HG03521 (cell line): ENCODE measurements around the gene SPPL2C.
"Not testable (repeated sequence)": the region's sequence is repeated elsewhere in the genome, so short reads cannot be mapped to it uniquely, and the experiment has no call there.

Experiments used
- ATAC-seq: cut with Tn5 transposase; IDR thresholded peaks from one replicate; pipeline ENCODE4 v1.9.1; 2021; ENCODE audit warnings: mild to moderate bottlenecking, moderate library complexity; ENCODE audit not compliant: unreplicated experiment

Gene SPPL2C

DNA sequence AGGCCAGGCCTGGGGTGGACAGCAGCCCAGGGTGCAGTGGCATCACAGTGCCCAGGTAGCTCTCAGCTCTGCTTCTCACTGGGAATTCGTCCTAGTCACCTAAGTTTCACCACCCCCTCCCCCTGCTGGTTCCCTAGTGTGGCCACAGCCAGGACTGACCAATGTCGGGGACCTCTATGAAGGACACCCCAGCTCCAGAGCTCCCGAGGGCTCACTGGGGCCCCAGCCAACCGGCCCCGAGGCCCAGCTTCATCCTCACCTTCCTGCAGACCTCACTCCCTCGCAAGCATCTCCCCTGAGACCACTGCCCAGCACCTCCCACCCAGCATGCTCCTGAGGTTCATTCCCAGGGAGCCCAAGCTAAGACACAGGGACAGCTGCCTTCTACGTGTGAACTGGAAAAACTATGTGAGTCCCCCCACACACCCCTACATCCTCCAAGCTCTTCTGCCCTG lies 4.9 kb downstream of the SPPL2C start:
- no peak for ATAC-seq

DNA sequence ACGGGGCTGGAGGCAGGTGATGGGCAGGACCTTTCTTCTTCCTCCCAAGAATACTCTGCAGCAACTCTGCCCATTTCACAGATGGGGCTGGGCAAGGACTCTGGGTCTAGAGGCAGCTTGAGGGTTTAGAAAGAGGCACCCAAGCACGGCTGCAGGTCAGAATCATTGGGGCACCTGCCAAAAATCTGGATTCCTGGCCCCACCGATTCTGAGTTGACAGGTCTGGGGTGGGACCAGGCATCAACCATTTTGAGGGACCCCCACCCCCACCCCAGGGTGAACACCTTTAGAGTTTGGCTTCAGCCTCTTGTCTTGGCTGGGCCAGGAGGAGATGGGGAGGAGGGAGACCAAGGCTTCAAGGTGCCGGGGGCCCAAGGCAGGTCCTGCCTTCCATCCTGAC lies 5.3 kb downstream of the SPPL2C start:
- ATAC-seq, result no peak

DNA sequence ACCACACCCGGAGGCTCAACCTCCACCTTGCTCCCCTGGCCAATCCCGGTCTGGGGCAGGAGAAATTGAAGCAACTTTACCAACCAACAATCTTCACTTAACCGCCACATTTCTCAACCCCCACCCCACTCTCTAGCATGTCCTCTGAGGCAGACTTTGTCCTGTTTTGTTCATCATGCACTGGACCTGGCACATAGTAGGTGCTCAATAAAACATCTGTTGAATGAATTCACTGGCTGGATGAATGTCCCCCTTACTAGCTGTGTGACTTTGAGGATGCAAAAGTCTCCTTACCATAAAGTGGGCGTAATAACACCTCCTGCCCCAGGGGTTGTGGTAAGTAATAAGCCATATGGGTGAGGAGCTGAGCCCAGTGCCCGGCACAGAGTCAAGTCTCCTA lies 5.8 kb downstream of the SPPL2C start:
- no peak for ATAC-seq

DNA sequence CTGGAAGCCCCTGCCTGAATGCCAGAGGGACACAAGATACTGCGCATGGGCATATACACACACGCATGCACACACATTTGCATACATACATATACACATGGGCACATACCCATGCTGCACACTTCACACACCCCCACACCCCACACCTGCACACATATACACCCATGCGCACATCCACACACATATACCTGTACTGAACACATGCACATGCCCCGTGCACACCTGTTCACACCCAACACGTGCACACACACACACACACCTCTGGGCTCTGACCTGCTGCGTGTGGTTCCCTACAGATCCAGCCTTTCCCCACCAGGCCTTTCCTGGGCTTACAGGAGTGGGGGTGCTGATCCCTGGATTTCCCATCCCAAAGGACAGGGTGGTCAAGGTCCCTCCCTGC lies 6.3 kb downstream of the SPPL2C start:
- no peak for ATAC-seq

DNA sequence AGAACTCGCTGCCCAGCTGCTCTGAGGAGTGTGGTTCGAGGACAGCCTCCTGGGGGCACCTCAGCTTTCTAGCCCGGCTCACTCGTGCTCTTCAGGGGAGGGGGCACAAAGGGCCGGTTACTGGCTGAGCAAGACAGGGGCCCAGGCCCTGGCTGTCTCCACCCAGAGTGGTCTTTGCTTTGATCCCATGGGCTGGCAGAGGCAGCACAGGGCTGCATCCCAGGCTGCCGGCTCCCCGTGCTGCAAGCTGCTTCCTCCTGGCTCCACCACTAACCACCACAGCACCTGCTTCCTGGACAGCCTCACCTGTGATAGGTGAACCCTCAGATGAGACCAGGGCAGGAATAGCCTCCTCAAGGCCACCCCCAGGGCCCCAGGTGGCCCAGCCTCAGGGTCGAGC lies 6.8 kb downstream of the SPPL2C start:
- no peak for ATAC-seq

DNA sequence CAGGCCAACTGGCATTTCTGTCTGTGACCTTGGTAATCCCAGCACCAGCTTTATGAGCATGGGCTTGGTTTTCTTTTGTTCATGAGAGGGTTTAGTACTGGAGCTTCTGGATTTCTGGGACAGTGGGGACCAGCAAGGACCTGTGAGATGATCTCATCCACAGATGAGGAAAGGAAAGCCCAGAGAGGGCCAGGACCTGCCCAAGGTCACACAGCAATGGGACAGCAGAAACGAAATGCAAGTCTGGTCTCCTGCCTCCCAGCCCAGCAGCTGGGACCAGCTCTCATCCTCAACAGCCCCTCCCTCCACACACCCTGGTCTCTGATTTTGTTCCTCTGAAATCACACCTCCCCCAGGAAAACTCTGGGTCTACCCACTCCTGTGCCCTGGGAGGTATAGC lies 7.2 kb downstream of the SPPL2C start:
- ATAC-seq, result no peak

DNA sequence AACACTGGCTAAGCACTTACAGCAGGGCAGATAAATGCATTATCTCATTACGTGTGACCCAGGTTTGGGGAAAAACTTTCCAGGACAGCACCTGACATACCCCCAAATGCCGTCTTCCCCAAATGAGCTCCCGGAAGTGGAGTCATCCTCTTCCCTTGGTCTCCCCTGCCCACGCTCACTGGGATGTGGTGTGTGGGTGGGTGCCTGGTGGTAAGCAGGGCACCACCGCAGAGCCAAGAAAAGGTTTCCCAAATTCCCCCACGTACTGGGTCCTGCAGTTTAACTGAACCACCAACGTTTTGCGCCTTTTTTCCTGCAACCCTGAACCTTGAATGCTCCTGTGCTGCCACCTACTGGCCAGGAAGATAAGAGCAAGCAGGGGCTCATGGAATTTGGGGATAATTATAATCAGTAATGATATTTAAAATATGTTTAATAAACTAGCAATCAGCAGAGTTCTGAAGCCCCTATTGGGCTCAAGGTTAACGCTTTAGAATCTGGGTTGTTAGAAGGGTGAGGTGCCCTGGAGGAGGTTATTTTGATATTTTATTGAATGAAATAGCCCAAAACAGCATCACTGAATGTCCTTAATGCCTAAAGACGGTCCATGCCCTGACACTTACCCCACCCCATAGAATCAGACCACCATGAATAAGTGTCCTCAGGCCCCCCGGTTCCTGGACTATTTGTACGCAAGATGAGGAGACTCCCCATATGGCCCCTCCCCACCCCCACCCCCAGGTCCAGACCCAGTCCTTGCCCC lies 8.0 kb downstream of the SPPL2C start:
- ATAC-seq, result no peak

DNA sequence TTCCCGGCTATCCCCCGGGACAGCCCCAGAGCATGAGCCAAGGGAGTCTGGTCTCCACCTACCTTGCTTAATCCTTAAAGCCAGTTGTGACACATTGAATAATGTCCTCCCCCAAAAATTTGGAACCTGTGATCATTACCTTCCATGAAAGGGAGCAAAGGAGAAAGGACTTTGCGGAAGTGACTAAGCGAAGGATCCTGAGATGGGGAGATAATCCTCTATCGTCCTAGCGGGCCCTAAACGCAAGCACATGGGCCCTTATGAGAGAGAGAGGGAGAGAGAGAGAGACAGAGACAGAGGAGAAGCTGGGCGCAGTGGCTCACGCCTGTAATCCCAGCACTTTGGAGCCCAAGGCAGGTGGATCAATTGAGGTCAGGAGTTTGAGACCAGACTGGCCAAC lies 9.5 kb downstream of the SPPL2C start:
- no peak for ATAC-seq

DNA sequence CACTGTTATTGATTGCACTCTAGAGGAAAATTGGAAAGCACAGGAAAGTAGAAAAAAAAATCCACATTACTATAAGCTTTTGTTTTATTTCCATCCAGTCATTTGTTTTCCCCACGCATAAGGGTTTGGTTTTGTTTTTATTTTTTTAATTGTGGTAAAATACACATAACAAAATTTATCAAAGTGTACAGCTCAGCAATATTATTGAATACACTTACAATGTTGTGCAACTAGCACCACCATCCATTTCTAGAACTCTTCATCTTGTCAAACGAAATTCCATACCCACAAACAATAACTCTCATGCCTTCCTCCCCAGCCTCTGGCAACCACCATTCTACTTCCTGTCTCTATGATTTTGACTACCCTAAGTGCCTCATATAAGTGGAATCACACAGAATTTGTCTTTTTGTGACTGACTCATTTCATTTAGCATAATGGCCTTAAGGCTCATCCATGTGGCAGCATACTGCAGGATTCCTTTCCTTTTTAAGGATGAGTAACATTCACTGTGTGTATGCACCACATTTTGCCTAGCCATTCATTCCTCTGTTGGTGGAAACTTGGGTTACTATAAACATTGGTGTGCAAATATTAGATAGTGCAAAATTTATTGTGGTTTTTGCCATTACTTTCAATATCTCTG lies 11.1 kb downstream of the SPPL2C start:
- ATAC-seq, result no peak

DNA sequence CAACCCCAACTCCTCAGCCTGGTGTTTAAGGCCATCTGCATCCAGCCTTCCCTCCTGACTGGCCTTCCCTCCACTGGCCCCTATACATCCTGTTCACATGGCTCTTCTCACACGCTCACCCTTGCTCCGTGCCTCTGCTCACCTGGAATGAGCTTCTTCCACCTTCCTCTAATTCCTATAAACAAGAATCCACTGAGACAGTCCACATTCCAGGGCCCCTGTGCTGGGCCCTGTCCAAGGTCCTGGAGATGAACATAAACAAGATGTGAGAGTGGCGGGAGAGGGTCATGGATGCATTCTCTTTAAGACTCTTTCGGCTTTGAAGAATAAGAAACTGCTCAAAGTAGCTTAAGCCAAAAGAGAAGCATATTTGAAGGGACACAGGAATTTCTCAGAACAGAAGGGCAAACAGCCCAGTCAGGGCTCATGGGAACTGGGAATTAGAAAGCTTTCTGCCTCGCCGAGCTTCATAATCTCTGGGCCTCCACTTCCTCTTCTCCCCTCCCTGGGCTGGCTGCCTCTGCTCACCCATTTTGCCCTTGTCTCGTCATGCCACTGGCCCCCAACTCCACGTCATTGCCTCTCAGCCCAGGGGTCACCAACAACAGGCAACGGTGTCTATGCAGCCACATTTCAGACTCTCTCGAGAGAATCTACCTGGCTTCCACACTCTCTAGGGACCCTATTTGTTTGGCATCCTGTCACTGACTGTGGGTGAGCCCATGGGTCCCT lies 13.5 kb downstream of the SPPL2C start:
- no peak for ATAC-seq

DNA sequence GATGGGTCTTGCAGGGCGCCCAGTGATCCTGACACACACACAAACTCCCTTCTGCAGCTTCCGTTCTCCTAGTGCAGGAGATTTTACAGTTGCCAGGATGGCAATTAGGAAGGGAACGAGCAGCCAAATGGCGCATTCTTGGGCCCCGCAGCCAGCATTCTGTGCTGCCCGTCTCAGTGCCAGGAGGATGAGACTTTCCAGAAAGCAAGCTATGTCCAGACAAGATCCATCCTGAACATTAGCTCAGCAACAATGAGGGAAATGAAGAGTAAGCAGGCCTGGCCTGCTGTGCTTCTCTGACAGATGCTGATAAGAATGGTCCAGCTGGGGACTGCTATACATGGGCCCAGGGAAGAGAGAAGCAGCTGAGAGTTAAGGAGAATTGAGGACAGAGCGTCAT lies 16.5 kb downstream of the SPPL2C start:
- ATAC-seq, result no peak

DNA sequence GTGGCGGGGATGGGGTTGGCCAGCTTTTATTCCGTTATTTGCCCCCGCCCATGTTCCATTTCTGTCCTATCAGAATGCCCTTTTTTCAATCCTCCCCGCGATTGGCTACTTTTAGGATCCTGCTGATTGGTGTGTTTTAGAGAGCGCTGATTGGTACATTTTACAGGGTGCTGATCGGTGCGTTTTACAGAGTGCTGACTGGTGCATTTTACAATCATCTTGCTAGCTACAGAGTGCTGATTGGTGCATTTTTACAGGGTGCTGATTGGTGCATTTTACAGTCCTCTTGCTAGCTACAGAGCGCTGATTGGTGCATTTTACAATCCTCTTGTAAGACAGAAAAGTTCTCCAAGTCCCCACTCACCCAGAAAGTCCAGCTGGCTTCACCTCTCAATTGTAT lies 17.4 kb downstream of the SPPL2C start:
- ATAC-seq, result not testable (repeated sequence)

DNA sequence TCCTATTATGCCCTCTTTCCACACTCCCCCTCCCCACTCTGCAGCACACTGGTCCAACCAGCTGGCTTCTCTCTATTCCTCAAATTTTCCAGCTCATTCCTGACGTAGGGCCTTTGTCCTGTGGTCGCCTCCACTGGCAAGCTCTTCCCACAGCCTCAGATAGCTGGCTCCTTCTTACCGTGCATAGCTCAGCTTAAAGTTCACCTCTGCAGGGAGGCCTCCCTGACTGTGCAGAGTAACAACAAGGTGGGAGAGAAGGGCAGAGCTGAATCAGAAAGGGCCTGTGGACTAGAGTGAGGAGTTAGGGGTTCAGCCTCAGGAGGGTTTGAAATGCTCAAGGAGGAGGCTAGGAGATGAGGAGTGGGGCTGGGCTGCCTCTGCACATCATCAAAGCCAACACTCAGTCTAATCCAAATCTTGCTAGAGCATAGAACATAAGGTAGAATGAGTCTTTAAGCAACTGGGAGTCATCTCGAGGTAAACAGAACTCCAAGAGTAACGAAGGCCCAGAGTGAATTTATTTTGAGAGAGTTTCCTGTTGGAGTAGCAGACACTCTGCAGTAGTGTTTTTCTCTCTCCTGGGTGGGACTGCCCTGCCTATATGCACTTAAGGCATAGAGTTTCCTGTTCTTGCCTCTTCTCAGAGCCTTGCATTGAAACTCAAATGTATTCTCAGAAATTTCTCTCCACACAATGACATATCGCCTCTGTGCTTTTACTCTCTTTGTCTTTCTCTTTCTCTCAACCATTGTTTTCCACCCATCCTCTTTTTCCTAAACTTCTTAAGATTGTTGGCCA lies 19.4 kb downstream of the SPPL2C start:
- ATAC-seq, result no peak

DNA sequence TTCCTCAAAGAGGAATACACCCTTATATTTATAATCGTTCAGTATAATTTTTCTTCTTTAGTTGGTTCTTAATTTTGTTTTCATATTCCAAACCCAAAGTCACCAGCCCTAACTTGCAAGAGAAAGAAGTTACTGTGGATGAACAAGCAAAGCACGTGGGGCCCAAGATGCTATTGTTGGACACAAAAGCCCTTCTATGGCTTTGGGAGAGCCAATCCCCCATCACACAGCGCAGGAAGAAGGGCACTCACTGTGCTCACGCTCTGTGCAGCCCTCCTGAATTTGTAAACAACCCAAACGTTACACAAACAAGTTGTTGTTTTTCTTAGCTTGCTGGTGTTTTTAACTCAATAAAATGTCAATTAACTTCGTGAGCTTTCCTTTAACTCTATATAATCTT lies 22.5 kb downstream of the SPPL2C start:
- ATAC-seq, result no peak

DNA sequence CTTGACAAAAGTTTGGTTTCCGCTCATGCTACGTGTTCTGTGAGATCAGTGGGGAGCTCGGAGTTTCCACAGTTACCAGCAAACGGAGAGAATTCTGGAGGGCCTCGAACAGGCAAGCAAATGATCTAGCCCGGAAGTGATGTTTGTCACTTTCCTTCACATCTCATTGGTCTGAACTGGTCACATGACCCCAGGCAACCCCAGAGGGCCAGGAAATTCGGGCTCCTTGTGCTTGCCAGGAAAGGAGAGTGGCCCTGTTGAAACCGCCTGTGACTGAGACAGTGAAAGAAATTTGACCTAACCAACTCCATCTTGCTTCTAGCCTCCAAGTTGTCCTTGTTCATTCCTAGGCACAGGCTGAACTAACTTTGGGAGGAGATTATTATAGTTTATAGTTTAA lies 23.0 kb downstream of the SPPL2C start:
- ATAC-seq, result no peak

DNA sequence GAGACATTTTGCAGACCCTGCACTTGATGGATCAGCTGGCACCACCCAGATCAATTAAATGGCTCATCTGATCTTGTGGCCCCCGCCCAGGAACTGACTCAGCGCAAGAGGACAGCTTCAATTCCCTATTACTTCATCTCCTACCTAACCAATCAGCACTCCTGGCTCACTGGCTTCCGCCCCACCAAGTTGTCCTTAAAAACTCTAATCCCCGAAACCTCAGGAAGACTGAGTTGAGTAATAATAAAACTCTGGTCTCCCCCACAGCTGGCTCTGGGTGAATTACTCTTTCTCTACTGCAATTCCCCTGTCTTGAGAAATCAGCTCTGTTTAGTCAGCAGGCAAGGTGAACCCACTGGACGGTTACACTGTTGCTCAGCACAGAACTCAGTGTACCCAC lies 23.6 kb downstream of the SPPL2C start:
- no peak for ATAC-seq

DNA sequence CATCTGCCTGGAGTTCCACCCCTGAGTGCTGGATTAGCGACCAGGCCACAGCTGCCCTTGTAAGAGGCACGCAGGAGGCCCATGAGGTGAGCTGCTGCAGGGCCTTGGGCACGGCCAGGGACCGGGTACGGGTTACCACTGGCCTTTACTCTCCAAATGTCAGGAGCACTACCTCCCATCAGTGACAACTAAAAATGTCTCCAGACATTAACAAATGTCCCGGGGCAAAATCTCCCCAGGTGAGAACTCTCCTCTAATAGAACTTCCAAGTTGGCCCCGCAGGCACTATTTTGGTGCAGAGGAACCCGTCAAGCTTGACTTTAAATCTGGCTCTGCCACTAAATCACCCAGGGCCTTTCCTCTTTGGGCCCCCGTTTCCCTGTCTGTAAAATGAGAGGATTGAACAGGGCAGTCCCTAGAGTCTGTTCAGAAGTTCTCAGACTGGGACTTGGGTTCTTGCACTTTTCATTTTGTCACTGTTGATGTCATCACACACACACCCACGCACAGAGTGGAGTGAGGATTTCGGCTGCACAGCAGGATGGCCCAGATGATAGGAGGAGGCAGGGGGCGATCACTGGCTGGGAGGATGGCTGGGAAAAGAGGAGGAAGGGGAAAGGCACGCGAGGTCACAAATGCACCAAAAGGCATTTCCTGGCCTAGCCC lies 25.1 kb downstream of the SPPL2C start:
- no peak for ATAC-seq

DNA sequence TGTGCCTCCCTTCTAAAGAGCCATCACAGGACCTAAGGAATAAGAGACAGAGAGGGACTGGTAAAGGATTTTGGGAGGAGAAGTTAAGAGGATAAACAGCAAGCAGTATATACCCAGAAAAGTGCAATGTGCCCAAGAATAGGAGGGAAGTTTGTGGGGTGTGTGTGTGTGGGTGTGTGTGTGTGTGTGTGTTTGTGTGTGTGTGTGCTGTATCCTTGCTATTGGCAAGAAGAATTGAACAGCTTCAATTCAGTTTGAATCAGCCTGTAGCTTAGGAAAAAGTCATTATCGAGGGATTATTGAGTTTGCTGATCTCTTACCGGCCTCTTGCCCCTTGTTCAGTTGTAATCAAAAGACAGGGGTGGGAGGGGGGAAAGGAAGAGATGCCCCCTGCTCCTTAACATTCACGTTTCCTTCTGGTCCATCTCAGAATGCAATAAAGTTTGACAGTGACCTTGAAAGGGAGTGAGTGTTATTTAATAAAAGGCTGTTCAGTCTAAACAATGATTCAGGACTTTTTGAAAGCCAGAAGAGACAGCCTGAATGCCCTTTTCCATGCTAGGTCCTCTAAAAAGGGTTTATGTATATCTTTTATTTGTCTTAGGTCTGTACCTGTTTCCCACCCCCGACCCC lies 25.8 kb downstream of the SPPL2C start:
- no peak for ATAC-seq

DNA sequence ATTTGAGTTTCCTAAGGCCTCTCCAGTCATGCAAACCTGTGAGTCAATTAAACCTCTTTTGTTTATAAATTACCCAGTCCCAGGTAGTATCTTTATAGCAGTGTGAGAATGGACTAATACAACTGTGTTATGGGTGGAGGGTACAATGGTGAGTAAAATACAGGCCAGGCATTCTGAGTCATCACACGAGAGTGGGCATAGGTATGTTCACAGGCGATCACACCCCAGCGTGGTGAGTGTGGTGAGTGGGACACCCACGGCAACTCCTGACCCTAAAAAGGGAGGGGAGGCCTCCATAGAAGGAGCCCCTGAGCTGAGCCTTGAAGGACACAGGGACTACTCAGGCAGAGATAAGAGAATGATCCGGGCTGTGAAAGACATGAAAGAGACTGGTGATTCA lies 27.0 kb downstream of the SPPL2C start:
- ATAC-seq, result no peak

DNA sequence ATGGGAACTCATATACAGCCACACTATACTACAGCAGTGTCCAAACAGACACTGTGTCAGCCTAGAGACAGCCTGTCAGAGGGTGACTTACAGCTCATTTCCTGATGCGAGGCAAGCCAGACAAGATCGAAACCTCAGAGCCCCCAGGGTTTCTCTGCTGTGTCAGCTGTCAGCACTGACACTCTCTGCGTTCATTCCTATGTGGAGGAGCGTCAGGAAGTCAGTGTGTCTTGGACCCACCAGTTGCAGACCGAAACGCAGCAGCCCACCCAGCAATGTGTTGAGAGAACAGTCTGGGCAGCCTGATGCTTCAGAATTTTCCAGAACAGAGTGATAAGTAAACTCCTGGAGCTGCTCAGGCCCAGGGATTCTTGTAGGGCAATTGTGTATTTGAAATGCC lies 29.0 kb downstream of the SPPL2C start:
- ATAC-seq, result no peak
